Measurements from ENCODE around the gene AFMID. TPM values are rescaled to one million over a fixed set of nuclear protein-coding genes. Genes with fewer than 3 reads are reported as not detected.
A peak's percentile ranks its signal among the peaks of the same experiment; 100 is the strongest.

AFMID gene
- total and polyA plus RNA-seq, 9 of the 15 experiments (the other 6 are each of a cell fraction or from before 2014, with no cell fraction given) = 62.1 to 188 (median 74.4) TPM

- TF ChIP-seq ZBTB33 (CRISPR knock-in tag; IDR thresholded peaks at IDR 0.05) (peak; percentile 48; the same call in 1 of the 2 replicates), PHF20 (IDR thresholded peaks at IDR 0.05; ENCODE audit: partially characterized antibody) (peak; percentile 37), BRF1 (IDR thresholded peaks at IDR 0.05; ENCODE audit: borderline replicate concordance, extremely low read depth, insufficient read length) (no peak), E4F1 (CRISPR knock-in tag; IDR thresholded peaks at IDR 0.05; ENCODE audit: borderline replicate concordance) (no peak), POLR3A (IDR thresholded peaks at IDR 0.05; ENCODE audit: borderline replicate concordance, extremely low read depth, insufficient read depth, insufficient read length) (no peak), MECOM (CRISPR knock-in tag; IDR thresholded peaks at IDR 0.05) (no peak)
- TF ChIP-seq, protein P1, sequence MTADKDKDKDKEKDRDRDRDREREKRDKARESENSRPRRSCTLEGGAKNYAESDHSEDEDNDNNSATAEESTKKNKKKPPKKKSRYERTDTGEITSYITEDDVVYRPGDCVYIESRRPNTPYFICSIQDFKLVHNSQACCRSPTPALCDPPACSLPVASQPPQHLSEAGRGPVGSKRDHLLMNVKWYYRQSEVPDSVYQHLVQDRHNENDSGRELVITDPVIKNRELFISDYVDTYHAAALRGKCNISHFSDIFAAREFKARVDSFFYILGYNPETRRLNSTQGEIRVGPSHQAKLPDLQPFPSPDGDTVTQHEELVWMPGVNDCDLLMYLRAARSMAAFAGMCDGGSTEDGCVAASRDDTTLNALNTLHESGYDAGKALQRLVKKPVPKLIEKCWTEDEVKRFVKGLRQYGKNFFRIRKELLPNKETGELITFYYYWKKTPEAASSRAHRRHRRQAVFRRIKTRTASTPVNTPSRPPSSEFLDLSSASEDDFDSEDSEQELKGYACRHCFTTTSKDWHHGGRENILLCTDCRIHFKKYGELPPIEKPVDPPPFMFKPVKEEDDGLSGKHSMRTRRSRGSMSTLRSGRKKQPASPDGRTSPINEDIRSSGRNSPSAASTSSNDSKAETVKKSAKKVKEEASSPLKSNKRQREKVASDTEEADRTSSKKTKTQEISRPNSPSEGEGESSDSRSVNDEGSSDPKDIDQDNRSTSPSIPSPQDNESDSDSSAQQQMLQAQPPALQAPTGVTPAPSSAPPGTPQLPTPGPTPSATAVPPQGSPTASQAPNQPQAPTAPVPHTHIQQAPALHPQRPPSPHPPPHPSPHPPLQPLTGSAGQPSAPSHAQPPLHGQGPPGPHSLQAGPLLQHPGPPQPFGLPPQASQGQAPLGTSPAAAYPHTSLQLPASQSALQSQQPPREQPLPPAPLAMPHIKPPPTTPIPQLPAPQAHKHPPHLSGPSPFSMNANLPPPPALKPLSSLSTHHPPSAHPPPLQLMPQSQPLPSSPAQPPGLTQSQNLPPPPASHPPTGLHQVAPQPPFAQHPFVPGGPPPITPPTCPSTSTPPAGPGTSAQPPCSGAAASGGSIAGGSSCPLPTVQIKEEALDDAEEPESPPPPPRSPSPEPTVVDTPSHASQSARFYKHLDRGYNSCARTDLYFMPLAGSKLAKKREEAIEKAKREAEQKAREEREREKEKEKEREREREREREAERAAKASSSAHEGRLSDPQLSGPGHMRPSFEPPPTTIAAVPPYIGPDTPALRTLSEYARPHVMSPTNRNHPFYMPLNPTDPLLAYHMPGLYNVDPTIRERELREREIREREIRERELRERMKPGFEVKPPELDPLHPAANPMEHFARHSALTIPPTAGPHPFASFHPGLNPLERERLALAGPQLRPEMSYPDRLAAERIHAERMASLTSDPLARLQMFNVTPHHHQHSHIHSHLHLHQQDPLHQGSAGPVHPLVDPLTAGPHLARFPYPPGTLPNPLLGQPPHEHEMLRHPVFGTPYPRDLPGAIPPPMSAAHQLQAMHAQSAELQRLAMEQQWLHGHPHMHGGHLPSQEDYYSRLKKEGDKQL (CRISPR knock-in tag; IDR thresholded peaks at IDR 0.05; ENCODE audit: borderline replicate concordance) = no peak; the same call in 1 of the 2 replicates
- TF ChIP-seq, protein P2, sequence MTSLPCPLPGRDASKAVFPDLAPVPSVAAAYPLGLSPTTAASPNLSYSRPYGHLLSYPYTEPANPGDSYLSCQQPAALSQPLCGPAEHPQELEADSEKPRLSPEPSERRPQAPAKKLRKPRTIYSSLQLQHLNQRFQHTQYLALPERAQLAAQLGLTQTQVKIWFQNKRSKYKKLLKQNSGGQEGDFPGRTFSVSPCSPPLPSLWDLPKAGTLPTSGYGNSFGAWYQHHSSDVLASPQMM (CRISPR knock-in tag; IDR thresholded peaks at IDR 0.05) = no peak
- TF ChIP-seq, protein P3, sequence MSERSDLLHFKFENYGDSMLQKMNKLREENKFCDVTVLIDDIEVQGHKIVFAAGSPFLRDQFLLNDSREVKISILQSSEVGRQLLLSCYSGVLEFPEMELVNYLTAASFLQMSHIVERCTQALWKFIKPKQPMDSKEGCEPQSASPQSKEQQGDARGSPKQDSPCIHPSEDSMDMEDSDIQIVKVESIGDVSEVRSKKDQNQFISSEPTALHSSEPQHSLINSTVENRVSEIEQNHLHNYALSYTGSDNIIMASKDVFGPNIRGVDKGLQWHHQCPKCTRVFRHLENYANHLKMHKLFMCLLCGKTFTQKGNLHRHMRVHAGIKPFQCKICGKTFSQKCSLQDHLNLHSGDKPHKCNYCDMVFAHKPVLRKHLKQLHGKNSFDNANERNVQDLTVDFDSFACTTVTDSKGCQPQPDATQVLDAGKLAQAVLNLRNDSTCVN (CRISPR knock-in tag; IDR thresholded peaks at IDR 0.05) = peak; percentile 67; the same call in 1 of the 2 replicates
- TF ChIP-seq, protein P4, sequence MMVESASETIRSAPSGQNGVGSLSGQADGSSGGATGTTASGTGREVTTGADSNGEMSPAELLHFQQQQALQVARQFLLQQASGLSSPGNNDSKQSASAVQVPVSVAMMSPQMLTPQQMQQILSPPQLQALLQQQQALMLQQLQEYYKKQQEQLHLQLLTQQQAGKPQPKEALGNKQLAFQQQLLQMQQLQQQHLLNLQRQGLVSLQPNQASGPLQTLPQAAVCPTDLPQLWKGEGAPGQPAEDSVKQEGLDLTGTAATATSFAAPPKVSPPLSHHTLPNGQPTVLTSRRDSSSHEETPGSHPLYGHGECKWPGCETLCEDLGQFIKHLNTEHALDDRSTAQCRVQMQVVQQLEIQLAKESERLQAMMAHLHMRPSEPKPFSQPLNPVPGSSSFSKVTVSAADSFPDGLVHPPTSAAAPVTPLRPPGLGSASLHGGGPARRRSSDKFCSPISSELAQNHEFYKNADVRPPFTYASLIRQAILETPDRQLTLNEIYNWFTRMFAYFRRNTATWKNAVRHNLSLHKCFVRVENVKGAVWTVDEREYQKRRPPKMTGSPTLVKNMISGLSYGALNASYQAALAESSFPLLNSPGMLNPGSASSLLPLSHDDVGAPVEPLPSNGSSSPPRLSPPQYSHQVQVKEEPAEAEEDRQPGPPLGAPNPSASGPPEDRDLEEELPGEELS (CRISPR knock-in tag; IDR thresholded peaks at IDR 0.05; ENCODE audit: borderline replicate concordance) = peak; percentile 67; the same call in 1 of the 2 replicates
Measured at GRCh38 chr17:78186692-78187595, at the start of gene AFMID, which contains the start of gene TK1 (continued).
